Kidney (tissue), 14 donors: Measurements from ENCODE around the gene HCRT. TPM values are rescaled to one million over a fixed set of nuclear protein-coding genes. Genes with fewer than 3 reads are reported as not detected.

Source experiments
- DNase-seq, 5 donors: peaks; one replicate each; pipeline ENCODE4 v3.0.0-alpha.2; 2013 to 2020
- FAIRE-seq: peaks from 2 replicates; lab custom pipeline; 2012; peaks lifted over from hg19 to GRCh38; lab: Jason Lieb, UNC
- H3K27ac ChIP-seq, 2 donors: one replicate each; pipeline ENCODE4 v1.7.0; 2013; ENCODE audit warnings: low read depth in 2 of 2, low read length in 2 of 2, inconsistent platforms in 1 of 2
- H3K27me3 ChIP-seq: one replicate; pipeline ENCODE4 v1.7.1; 2013; ENCODE audit warnings: low read length, inconsistent platforms; ENCODE audit not compliant: control insufficient read depth, insufficient read depth
- H3K36me3 ChIP-seq, 3 donors: one replicate each; pipeline versions ENCODE4 v1.7.0 to v1.7.1; 2013; ENCODE audit warnings: low read length in 3 of 3, control low read depth in 1 of 3, inconsistent platforms in 1 of 3; ENCODE audit not compliant: insufficient read depth in 3 of 3, control insufficient read depth in 2 of 3
- H3K4me1 ChIP-seq, 3 donors: one replicate each; pipeline versions ENCODE4 v1.7.0 to v1.7.1; 2013; ENCODE audit warnings: low read length in 3 of 3, inconsistent platforms in 1 of 3, low read depth in 1 of 3; ENCODE audit not compliant: control insufficient read depth in 2 of 3, insufficient read depth in 2 of 3
- H3K4me3 ChIP-seq, 3 donors: one replicate each; pipeline versions ENCODE4 v1.7.0 to v1.8.1; 2013; ENCODE audit warnings: low read length in 3 of 3, control low read depth in 1 of 3, inconsistent platforms in 1 of 3
- H3K9ac ChIP-seq, 3 donors: one replicate each; pipeline versions ENCODE4 v1.7.0 to v1.7.1; 2013; ENCODE audit warnings: low read length in 3 of 3, control low read depth in 1 of 3, inconsistent platforms in 1 of 3
- H3K9me3 ChIP-seq, 3 donors: one replicate each; pipeline versions ENCODE4 v1.7.0 to v1.7.1; 2013; ENCODE audit warnings: low read length in 3 of 3, control low read depth in 1 of 3, inconsistent platforms in 1 of 3; ENCODE audit not compliant: control insufficient read depth in 2 of 3, insufficient read depth in 1 of 3
- intact Hi-C: fragments of 100-400 bp; cut with DNase I; formaldehyde crosslinking; loops from one replicate; pipeline ENCODE4 v1.11.1; 2022
- polyA plus RNA-seq: library from polyadenylated mRNA; stranded (reverse); fragments of 350-450 nt; fragmentation: Illumina TruSeq; extraction: RNeasy Lipid Tissue Mini Kit (QIAGEN cat#74804); gene quantifications from one replicate; pipeline ENCODE4 v1.2.3, GENCODE V29; 2014; ENCODE audit warnings: low read depth, low replicate concordance; ENCODE audit not compliant: insufficient read depth
- total RNA-seq: library from RNA; stranded (reverse); fragmentation: NEBNext Ultra II Directional; extraction: Animal tissue kit (Norgen Biotek cat#: 25700); gene quantifications from one replicate; pipeline ENCODE4 v1.2.1, GENCODE V29; 2021
- TF ChIP-seq, protein P1 (sequence below): IDR thresholded peaks from 3 replicates; pipeline ENCODE4 v1.5.1; 2012; ENCODE audit warnings: mild to moderate bottlenecking, moderate library complexity, borderline replicate concordance; ENCODE audit not compliant: insufficient read depth; ENCODE audit errors: extremely low read depth
- donor health status: control.
- donor health status: control.
- donor health status: control.
- donor health status: control.
- donor health status: control.
- donor health status: DM: yes; HTN: yes; CAD: no.
- donor health status: Normal renal cell carcinoma (clear cell type).

Gene HCRT
- total and polyA plus RNA-seq, 2 donors from 2014 or later = not detected

DNA sequence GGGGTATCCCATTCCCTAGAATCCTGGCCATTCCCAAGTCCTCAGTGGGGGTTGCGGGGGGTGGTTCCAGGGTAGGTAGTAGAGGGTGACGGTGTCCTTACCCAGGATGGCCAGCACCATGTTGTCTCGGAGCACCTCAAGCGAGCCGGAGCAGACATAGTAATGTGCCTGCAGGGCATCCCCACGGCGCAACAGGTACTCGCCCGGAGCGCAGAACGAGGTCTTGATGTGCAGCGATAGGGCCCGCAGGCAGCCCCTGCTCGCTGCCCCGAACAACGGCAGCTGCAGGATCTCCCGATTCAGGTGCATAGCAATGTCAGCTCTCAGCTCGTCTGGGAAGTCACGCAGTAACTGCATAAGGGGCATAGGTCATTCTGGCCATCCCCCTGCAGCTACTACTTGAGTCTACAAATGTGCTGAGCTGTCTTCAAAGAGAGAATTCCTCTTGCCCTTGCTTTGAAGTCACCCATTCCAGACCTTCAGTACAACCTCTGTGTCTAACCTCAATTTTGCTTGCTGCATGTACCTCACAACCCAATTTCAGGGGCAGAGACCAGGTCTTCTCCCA is 19.0 kb downstream of the HCRT start:
- Histone ChIP-seq H3K4me1 (no peaks in the 10 kb centered on the region), H3K4me3 (no peak overlapping the region), H3K27me3 (no peaks in the 10 kb centered on the region), H3K36me3 (no peaks in the 10 kb centered on the region), H3K9me3 (no peaks in the 10 kb centered on the region), H3K9ac (no peak overlapping the region), H3K27ac (no peak overlapping the region)
- FAIRE-seq (no peak), DNase-seq (no peak)
- TF ChIP-seq, protein P1, sequence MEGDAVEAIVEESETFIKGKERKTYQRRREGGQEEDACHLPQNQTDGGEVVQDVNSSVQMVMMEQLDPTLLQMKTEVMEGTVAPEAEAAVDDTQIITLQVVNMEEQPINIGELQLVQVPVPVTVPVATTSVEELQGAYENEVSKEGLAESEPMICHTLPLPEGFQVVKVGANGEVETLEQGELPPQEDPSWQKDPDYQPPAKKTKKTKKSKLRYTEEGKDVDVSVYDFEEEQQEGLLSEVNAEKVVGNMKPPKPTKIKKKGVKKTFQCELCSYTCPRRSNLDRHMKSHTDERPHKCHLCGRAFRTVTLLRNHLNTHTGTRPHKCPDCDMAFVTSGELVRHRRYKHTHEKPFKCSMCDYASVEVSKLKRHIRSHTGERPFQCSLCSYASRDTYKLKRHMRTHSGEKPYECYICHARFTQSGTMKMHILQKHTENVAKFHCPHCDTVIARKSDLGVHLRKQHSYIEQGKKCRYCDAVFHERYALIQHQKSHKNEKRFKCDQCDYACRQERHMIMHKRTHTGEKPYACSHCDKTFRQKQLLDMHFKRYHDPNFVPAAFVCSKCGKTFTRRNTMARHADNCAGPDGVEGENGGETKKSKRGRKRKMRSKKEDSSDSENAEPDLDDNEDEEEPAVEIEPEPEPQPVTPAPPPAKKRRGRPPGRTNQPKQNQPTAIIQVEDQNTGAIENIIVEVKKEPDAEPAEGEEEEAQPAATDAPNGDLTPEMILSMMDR = no peak
- intact Hi-C loops = no loop called here

GRCh38 chr17:42165751-42166150 is 19.5 kb downstream of the HCRT start:
- Histone ChIP-seq H3K9me3 (no peaks in the 10 kb centered on the region), H3K4me3 (no peak overlapping the region), H3K36me3 (no peaks in the 10 kb centered on the region), H3K27ac (no peak overlapping the region), H3K4me1 (no peaks in the 10 kb centered on the region), H3K9ac (no peak overlapping the region), H3K27me3 (no peaks in the 10 kb centered on the region)
- no peak for FAIRE-seq
- DNase-seq = no peak
- TF ChIP-seq, protein P1 = no peak
- intact Hi-C loops = no loop called here

DNA sequence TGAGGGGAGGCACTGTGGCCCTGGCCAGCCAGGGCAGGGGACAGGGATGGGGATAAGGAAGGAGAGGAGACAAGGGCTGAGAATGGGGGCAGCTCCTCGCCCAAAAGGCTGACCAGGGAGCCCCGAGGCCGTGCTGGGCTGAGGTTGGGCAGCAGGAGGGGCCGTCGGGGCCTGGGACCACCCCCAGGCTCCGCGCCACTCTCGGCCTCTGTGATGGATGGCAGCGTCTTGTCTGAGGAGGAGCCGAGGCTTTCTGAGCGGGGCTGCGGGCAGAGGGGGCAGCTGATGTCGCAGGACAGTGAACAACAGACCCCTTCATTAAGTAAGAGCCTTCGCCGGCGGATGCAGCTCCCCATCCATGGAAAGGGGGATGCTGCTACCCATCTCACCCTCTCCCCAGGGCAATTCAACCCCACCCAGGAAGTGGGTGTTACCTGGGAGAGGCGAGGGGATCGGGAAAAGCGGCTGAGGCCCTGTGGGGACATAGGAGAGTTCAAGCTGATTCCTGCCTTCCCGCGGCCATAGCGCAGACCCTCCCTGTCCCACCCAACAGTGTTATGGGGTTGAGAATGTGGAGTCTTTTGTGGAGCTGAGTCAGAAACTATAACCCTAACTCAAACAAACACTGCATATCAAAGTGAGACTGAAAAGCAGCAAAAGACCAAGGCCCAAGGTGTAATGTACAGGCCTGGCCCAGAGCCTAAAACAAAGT is 21.4 kb downstream of the HCRT start:
- H3K27me3 ChIP-seq = no peaks in the 10 kb centered on the region
- H3K36me3 ChIP-seq = no peaks in the 10 kb centered on the region
- TF ChIP-seq, protein P1 = no peak
- no peak for DNase-seq
- no peaks in the 10 kb centered on the region for H3K9me3 ChIP-seq
- no peak overlapping the region for H3K4me3 ChIP-seq
- no peak for FAIRE-seq
- intact Hi-C loops = no loop called here
- H3K27ac ChIP-seq = no peak overlapping the region
- H3K4me1 ChIP-seq = no peaks in the 10 kb centered on the region
- H3K9ac ChIP-seq = no peak overlapping the region
